GM12891 (cell line): ENCODE results near the gene CERS6.
"Not testable (repeated sequence)": the region's sequence is repeated elsewhere in the genome, so short reads cannot be mapped to it uniquely, and the experiment has no call there.

Source experiments
- DNase-seq: peaks from one replicate; pipeline ENCODE4 v3.0.0; 2011; ENCODE audit warnings: low spot score; ENCODE audit not compliant: insufficient read length
- FAIRE-seq: peaks from 2 replicates; lab custom pipeline; 2011; peaks lifted over from hg19 to GRCh38; lab: Jason Lieb, UNC
- PAX5 ChIP-seq: IDR thresholded peaks from 2 replicates; pipeline ENCODE4 v1.6.1; 2011; ENCODE audit warnings: low read length, moderate library complexity, mild to moderate bottlenecking; ENCODE audit not compliant: insufficient read depth, severe bottlenecking
- POLR2A ChIP-seq: IDR thresholded peaks from 2 replicates; pipeline ENCODE4 v1.6.1; 2011; ENCODE audit warnings: low read depth, low read length, control low read depth
- POLR2AphosphoS5 ChIP-seq: IDR thresholded peaks from 2 replicates; pipeline ENCODE4 v1.6.1; 2011; ENCODE audit warnings: low read depth, low read length, control low read depth
- POU2F2 ChIP-seq: IDR thresholded peaks from 2 replicates; pipeline ENCODE4 v1.6.1; 2011; ENCODE audit warnings: low read depth, mild to moderate bottlenecking, control low read depth, low read length, moderate library complexity
- SPI1 ChIP-seq: IDR thresholded peaks from 2 replicates; pipeline ENCODE4 v1.6.1; 2011; ENCODE audit warnings: low read depth, low read length, control low read depth
- TAF1 ChIP-seq: IDR thresholded peaks from 2 replicates; pipeline ENCODE4 v1.6.1; 2011; ENCODE audit warnings: low read depth, low read length, control low read depth

Gene CERS6

GRCh38 chr2:168658706-168659105 lies 202.6 kb downstream of the CERS6 start:
- FAIRE-seq (no peak), DNase-seq (no peak)
- TF ChIP-seq POLR2AphosphoS5 (no peak), TAF1 (no peak), POU2F2 (no peak), SPI1 (no peak), POLR2A (no peak), PAX5 (no peak)

GRCh38 chr2:168660870-168661862 lies 205.1 kb downstream of the CERS6 start:
- DNase-seq (no peak), FAIRE-seq (no peak)
- TF ChIP-seq SPI1 = no peak
- TF ChIP-seq TAF1 = no peak
- TF ChIP-seq POU2F2 = no peak
- no peak for TF ChIP-seq PAX5
- no peak for TF ChIP-seq POLR2AphosphoS5
- TF ChIP-seq POLR2A = no peak

- DNase-seq (no peak), FAIRE-seq (no peak)
- TF ChIP-seq POLR2A = no peak
Measured at GRCh38 chr2:168661863-168662256, 205.8 kb downstream of the CERS6 start.

- no peak for FAIRE-seq
- no peak for TF ChIP-seq TAF1
- no peak for TF ChIP-seq SPI1
- no peak for TF ChIP-seq POLR2A
- TF ChIP-seq POU2F2 = no peak
- TF ChIP-seq POLR2AphosphoS5 = no peak
- TF ChIP-seq PAX5 = no peak
- DNase-seq = no peak
Measured at GRCh38 chr2:168662651-168663208, 206.7 kb downstream of the CERS6 start.

GRCh38 chr2:168663993-168664392 lies 207.9 kb downstream of the CERS6 start:
- FAIRE-seq = no peak
- TF ChIP-seq POLR2A (no peak), POU2F2 (no peak), POLR2AphosphoS5 (no peak), SPI1 (no peak)
- DNase-seq = no peak

- not testable (repeated sequence) for FAIRE-seq, DNase-seq
Measured at GRCh38 chr2:168664715-168665114, 208.6 kb downstream of the CERS6 start.

DNA sequence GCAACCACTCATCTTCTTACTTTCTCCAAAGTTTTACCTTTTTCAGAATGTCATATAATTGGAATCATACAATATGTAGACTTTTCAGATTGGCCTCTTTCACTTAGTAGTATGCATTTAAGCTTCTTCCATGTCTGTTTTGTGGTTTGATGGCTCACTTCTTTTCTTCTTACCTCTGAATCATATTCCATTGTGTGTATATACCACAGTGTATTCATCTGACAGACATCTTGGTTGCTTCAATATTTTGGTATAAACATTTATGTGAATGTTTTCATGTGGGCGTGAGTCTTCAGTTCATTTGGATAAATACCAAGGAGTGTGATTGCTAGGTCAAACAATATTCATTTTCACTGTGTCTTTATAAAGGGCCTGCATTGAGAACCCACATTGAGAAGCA lies 210.3 kb downstream of the CERS6 start:
- DNase-seq = no peak
- TF ChIP-seq PAX5 (no peak), POLR2A (no peak), TAF1 (no peak), POU2F2 (no peak), SPI1 (no peak), POLR2AphosphoS5 (no peak)
- no peak for FAIRE-seq

DNA sequence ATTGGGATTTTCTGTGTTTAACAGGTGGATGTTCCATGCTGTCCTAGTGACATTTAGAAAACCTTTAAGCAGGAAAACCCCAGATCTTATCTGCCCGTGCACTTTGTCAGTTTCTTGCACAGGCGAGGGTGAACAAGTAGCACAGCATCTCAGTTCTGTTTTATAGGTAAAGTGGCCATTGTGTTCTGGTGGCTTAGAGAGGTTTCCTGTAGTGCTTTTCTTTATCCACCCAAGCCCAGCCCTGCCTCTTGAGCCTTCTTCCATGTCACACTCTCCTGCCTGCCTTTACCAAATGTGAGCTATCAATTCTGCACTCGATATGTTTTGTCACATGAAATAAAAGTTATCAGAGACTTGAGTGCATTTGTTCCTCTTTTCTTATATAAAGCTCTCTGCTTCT lies 211.1 kb downstream of the CERS6 start:
- TF ChIP-seq POLR2A (no peak), SPI1 (no peak), TAF1 (no peak), POU2F2 (no peak), PAX5 (no peak), POLR2AphosphoS5 (no peak)
- no peak for FAIRE-seq
- no peak for DNase-seq

DNA sequence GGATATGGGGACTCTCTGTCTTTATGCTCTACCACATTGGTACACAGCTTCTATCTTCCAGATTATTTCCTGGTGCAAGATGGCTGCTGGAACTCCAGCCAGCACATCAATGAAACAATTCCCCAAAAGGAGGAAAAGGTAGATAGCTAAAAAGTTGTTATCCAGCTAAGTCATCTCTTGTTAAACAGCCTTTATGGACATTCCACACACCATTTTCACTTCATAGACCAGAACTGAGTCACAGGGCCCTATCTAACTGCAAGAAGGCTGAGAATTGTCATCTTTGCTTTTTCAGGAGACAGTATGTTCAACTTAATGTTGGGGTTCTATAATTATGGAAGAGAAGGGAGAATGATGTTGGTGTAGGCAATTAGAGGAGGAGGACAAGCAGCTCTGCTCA lies 213.1 kb downstream of the CERS6 start:
- DNase-seq (no peak), FAIRE-seq (no peak)
- no peak for TF ChIP-seq POU2F2
- no peak for TF ChIP-seq SPI1
- TF ChIP-seq PAX5 = no peak
- TF ChIP-seq TAF1 = no peak
- TF ChIP-seq POLR2AphosphoS5 = no peak
- no peak for TF ChIP-seq POLR2A

- FAIRE-seq = no peak
- no peak for DNase-seq
- TF ChIP-seq POU2F2 = no peak
- no peak for TF ChIP-seq POLR2AphosphoS5
- no peak for TF ChIP-seq POLR2A
- TF ChIP-seq TAF1 = no peak
- TF ChIP-seq SPI1 = no peak
- TF ChIP-seq PAX5 = no peak
Measured at GRCh38 chr2:168670478-168670877, 214.4 kb downstream of the CERS6 start.
